ENCODE measurements around the gene NLGN2. TPM values are rescaled to one million over a fixed set of nuclear protein-coding genes. Genes with fewer than 3 reads are reported as not detected.

Gene NLGN2
- total RNA-seq, 2 donors from 2014 or later: 6.3 to 12.2 TPM

DNA sequence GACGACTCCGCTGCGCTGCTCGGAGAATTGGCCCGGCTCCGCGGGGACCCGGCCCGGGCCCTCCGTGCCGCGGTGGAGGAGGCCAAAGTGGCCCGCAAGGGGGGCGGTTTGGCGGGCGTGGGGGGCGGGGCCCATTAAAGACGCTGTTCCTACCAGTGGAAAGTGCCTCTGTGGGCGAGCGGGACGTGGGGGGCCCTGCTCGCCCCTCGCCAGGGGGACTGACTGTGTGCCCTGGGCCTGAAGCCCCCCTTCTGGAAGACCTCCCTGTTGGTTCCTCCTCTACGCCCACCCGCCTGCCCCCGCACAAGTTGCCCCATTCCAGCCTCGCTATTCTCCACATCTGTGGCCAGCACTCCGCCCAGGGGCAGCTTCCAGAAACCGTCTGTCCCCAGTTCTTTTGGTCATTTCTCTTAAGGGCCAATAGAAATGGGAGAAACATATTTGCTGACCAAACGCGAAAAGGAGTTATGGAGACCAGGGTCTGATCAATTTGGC lies 29.8 kb downstream of the NLGN2 start:
- no peak for DNase-seq (ENCODE audit: low spot score)
- Histone ChIP-seq H3K36me3 (no peaks in the 10 kb centered on the region), H3K9me3 (no peaks in the 10 kb centered on the region), H3K4me3 (peak overlapping the region; percentile 42 to 60), H3K4me1 (peaks cover 0 to 57% of the 10 kb centered on the region in 2 donors), H3K27me3 (peaks cover 0 to 9% of the 10 kb centered on the region in 2 donors), H3K27ac (peak overlapping the region; percentile 83 to 85)
- no peak for TF ChIP-seq CTCF (IDR thresholded peaks at IDR 0.05)

DNA sequence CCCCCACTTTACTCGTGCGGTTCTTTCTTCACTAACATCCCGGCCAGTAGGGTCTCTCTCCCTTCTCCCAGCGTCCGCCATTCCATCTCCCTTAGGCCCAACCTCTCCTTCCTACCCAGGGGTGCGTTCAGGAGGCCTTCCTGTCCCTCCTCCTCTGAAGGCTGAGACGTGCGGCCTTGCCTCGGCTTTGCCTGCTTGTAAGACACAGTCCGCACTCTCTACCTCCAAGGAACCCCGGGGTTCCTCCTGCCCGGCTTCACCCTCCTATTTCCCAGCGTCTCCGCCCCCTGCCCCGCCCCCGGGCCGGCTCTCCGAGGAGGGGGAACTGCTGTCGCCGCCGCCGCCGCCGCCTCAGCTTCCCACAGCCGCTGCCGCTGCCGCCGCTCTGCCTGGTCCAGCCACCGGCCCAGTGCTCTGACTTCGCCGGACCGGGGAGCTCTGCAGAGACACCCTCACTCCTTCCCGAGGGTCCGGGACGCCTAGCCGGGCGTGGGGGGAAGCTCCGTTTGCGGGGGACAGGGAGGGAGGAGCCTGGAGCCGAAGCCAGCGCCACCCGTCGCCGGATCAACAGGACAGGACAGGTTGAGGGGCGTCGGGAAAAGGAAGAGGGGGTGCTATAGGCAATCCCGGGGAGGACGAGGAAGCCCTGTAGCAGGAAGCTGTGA lies 30.4 kb downstream of the NLGN2 start:
- Histone ChIP-seq H3K4me3 (peak overlapping the region; percentile 42 to 60), H3K4me1 (peaks cover 0 to 57% of the 10 kb centered on the region in 2 donors), H3K27ac (peak overlapping the region; percentile 83 to 85), H3K27me3 (peaks cover 0 to 9% of the 10 kb centered on the region in 2 donors), H3K9me3 (no peaks in the 10 kb centered on the region), H3K36me3 (no peaks in the 10 kb centered on the region)
- TF ChIP-seq CTCF (IDR thresholded peaks at IDR 0.05): no peak
- peak; percentile 62 for DNase-seq (ENCODE audit: low spot score)

DNA sequence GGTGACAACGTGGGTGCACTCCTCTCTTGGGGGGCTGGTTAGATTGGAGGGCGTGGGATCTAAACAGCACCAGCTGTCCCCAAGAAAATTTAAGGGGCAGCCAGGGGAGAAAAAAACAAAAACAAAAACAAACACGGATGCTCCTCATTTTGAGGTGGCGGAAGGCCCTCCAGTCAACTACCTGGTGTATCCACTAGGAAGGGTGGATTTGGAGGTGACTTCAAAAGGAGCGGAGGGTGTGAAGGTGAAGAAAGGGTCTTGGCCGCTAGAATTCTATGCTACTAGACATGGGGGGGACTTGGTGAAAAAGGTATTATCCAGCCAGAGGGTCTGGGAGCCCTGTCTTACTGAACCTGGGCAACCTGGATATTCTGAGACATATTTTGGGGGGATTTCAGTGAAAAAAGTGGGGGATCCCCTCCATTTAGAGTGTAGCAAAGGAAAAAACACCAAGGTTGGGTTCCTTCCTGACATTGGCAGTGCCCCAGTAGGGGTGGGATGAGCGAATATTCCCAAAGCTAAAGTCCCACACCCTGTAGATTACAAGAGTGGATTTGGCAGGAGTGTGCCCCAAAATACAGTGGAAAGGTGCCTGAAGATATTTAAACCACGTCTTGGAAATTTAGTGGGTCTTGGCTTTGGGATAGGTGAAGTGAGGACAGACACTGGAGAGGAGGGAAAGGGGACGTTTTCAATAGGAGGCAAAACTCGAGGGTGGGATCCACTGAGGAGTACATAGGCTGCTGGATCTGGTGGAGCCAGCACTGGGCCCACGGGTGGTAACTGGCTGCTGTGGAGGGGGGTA lies 31.2 kb downstream of the NLGN2 start:
- Histone ChIP-seq H3K4me3 (peak overlapping the region; percentile 42 to 60), H3K27me3 (peaks cover 0 to 9% of the 10 kb centered on the region in 2 donors), H3K36me3 (no peaks in the 10 kb centered on the region), H3K4me1 (peaks cover 0 to 57% of the 10 kb centered on the region in 2 donors), H3K27ac (peak overlapping the region; percentile 83 to 85), H3K9me3 (no peaks in the 10 kb centered on the region)
- DNase-seq (ENCODE audit: low spot score): no peak
- TF ChIP-seq CTCF (IDR thresholded peaks at IDR 0.05): no peak

- no peak for TF ChIP-seq CTCF (IDR thresholded peaks at IDR 0.05)
- H3K9me3 ChIP-seq: no peaks in the 10 kb centered on the region
- H3K27me3 ChIP-seq: peaks cover 0 to 9% of the 10 kb centered on the region in 2 donors
- peak within 1 kb of the TSS; percentile 42 to 60 for H3K4me3 ChIP-seq
- peak within 1 kb of the TSS; percentile 83 to 85 for H3K27ac ChIP-seq
- no peak for DNase-seq (ENCODE audit: low spot score)
- H3K4me1 ChIP-seq: peaks cover 0 to 61% of the 10 kb centered on the region in 2 donors
- no peaks in the 10 kb centered on the region for H3K36me3 ChIP-seq
These were observed 31.9 kb downstream of the NLGN2 start, which contains the start of gene FGF11 for GRCh38 chr17:7439462-7440112. Gene FGF11 (plus strand): TSS chr17:7439512. CDS start chr17:7439621, 109 bp downstream.

DNA sequence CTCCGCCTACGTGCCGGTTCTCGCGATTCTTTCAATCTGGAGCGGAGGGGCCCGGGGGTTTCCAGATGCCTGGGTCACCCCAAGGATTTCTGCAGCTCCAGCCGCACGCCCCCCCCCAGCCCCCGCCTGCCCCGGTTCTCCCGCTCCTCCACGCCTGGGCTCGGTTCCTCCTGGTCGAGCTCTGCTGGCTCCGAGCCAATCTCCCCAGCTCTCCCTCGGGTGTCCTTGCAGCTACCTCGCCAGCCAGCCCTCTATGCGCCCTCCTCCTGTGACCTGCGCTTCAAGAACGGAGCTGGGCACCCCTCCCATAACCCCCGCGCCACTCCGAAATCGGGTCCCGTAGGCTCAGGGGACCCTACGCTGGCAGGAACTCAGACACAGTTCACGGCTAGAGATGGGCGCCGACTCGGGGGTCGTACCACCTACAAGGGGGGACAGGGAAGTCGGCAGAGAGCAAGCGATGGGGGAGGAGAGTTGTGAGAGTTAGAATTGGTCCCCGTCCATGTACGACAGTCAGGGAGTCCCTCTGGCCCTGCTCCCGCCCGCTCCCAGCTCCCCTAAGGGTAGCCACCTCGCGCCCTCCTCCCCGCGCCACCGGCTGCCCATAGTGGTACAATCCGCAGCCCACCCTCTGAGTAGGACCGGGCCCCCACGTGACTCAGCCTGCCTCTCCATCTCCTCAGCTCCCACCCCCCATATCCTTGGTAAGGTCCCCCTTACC lies 32.6 kb downstream of the NLGN2 start:
- peak; percentile 63 for DNase-seq (ENCODE audit: low spot score)
- H3K27me3 ChIP-seq: peaks cover 0 to 9% of the 10 kb centered on the region in 2 donors
- no peak for TF ChIP-seq CTCF (IDR thresholded peaks at IDR 0.05)
- peaks cover 0 to 67% of the 10 kb centered on the region in 2 donors for H3K4me1 ChIP-seq
- H3K27ac ChIP-seq: peak overlapping the region; percentile 83 to 84
- no peaks in the 10 kb centered on the region for H3K36me3 ChIP-seq
- H3K4me3 ChIP-seq: peak overlapping the region; percentile 32 to 56
- H3K9me3 ChIP-seq: no peaks in the 10 kb centered on the region

All from right atrium auricular region (tissue), 2 donors.